Aorta (tissue), 5 donors: ENCODE results near the gene NUDC. TPM values are rescaled to one million over a fixed set of nuclear protein-coding genes. Genes with fewer than 3 reads are reported as not detected.
"Not testable (repeated sequence)": the region's sequence is repeated elsewhere in the genome, so short reads cannot be mapped to it uniquely, and the experiment has no call there.

Source experiments
- ATAC-seq: fragments of 200-7000 bp; cut with Tn5 transposase; one replicate; pipeline ENCODE4 v1.9.1; 2022; ENCODE audit warnings: moderate library complexity; ENCODE audit not compliant: low FRiP score
- DNase-seq, 2 donors: peaks; one replicate each; pipeline ENCODE4 v3.0.0-alpha.2; 2020
- H3K27ac ChIP-seq, 2 donors: one replicate each; pipeline ENCODE4 v1.5.1; 2013; ENCODE audit warnings: low read length in 2 of 2, mild to moderate bottlenecking in 2 of 2, moderate library complexity in 2 of 2, control low read depth in 1 of 2, inconsistent platforms in 1 of 2, low read depth in 1 of 2
- H3K27me3 ChIP-seq, 2 donors: one replicate each; pipeline ENCODE4 v1.6.1; 2013; ENCODE audit warnings: control low read depth in 1 of 2, low read length in 1 of 2, mild to moderate bottlenecking in 1 of 2, moderate library complexity in 1 of 2; ENCODE audit not compliant: insufficient read depth in 2 of 2, control insufficient read depth in 1 of 2
- H3K36me3 ChIP-seq, 2 donors: one replicate each; pipeline ENCODE4 v1.6.1; 2013; ENCODE audit warnings: control low read depth in 1 of 2, low read length in 1 of 2, mild to moderate bottlenecking in 1 of 2; ENCODE audit not compliant: insufficient read depth in 2 of 2, control insufficient read depth in 1 of 2
- H3K4me1 ChIP-seq, 2 donors: one replicate each; pipeline ENCODE4 v1.6.1; 2013; ENCODE audit warnings: low read length in 2 of 2, control low read depth in 1 of 2, mild to moderate bottlenecking in 1 of 2, moderate library complexity in 1 of 2; ENCODE audit not compliant: insufficient read depth in 2 of 2, control insufficient read depth in 1 of 2
- H3K4me3 ChIP-seq, 2 donors: one replicate each; pipeline ENCODE4 v1.5.1; 2013; ENCODE audit warnings: low read length in 2 of 2, control low read depth in 1 of 2, mild to moderate bottlenecking in 1 of 2
- H3K9me3 ChIP-seq: one replicate; pipeline ENCODE4 v1.6.1; 2013; ENCODE audit warnings: mild to moderate bottlenecking, low read length; ENCODE audit not compliant: control insufficient read depth
- WGBS, 2 donors: extraction: QIAGEN DNeasy Blood & Tissue Kit; methylation state at CpG; one replicate each; pipeline ENCODE4 v1.1.7; 2013; 5-methylcytosine and 5-hydroxymethylcytosine counted together
- intact Hi-C, 2 donors: fragments of 100-400 bp; cut with DNase I; formaldehyde crosslinking; loops; one replicate each; pipeline versions ENCODE4 v1.14.2 to v1.15.0; 2022
- long read RNA-seq, 2 donors: library from polyadenylated mRNA; unstranded; transcript quantifications; one replicate each; pipeline ENCODE4 v2.0.0, GENCODE V29; 2020 to 2021
- polyA plus RNA-seq, 2 donors: library from polyadenylated mRNA; stranded (reverse); fragments of 200-250 nt; gene quantifications; one replicate each; pipeline ENCODE4 v1.2.3, GENCODE V29; 2013
- total RNA-seq, 2 donors: library from RNA; stranded (reverse); fragmentation: NEBNext Ultra II Directional; extraction: Animal tissue kit (Norgen Biotek cat#: 25700); gene quantifications; one replicate each; pipeline ENCODE4 v1.2.1, GENCODE V29; 2021
- donor health status: healthy with polysubstance abuse.
- donor health status: Bipolar disorder and iron deficiency.
- donor health status: DM: no; HTN: no; CAD: no.
- donor health status: DM: no; HTN: no; CAD: no.
- donor health status: DM: yes; HTN: yes; CAD: no.

Gene NUDC
- 10 to 100 TPM; 44.9 to 49.9 TPM for total RNA-seq
- 10 to 100 TPM; 62.7 to 79.8 TPM for polyA plus RNA-seq
- long read RNA-seq, donor 1, transcript NUDC-201 (9 exons, 1,800 nt) = major isoform, 814 of 875 reads
- long read RNA-seq, donor 1, partial matches to known transcripts = 10 of 875 reads
- long read RNA-seq, donor 1, other reads (novel, unspliced or antisense) = 51 of 875 reads
- long read RNA-seq, donor 2, transcript NUDC-201 (9 exons, 1,800 nt) = major isoform, 84 of 93 reads
- long read RNA-seq, donor 2, partial matches to known transcripts = 4 of 93 reads
- long read RNA-seq, donor 2, other reads (novel, unspliced or antisense) = 4 of 93 reads

GRCh38 chr1:26921540-26922430 lies at the start of gene NUDC:
Gene NUDC, plus strand, starts transcription at chr1:26921743. Its CDS starts 106 bp downstream, at chr1:26921849.
- H3K36me3 ChIP-seq = no peaks in the 10 kb centered on the region
- peak within 1 kb of the TSS in 1 of 2 donors; percentile 71 for H3K27ac ChIP-seq
- intact Hi-C loops = no loop called here
- DNase-seq = peak; percentile 98 to 99
- peak; percentile 99 for ATAC-seq
- peak within 1 kb of the TSS; percentile 66 to 83 for H3K4me3 ChIP-seq
- H3K9me3 ChIP-seq = no peaks in the 10 kb centered on the region
- 1% methylated on average over 78 to 83 of the region's 83 CpGs for WGBS, 2 donors
- peaks cover 0 to 5% of the 10 kb centered on the region in 2 donors for H3K4me1 ChIP-seq
- no peaks in the 10 kb centered on the region for H3K27me3 ChIP-seq

DNA sequence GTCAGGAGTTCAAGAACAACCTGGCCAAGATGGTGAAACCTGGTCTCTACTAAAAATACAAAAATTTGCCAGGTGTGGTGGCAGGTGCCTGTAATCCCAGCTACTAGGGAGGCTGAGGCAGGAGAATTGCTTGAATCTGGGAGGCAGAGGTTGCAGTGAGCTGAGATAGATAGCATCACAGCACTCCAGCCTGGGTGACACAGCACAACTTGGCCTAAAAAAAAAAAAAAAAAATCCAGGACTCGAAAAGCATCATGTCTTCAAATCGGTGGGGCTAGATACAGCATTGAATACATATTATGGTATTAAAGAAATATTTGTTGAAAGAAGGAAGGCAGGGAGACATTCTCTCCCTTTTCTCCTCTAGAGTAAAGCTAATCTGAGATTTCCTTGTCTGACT lies 48.4 kb upstream of the NUDC start:
- 72 to 80% methylated on average over 2 of the region's 2 CpGs for WGBS, 2 donors
- H3K27ac ChIP-seq, H3K4me1 ChIP-seq, H3K36me3 ChIP-seq, H3K4me3 ChIP-seq, H3K9me3 ChIP-seq, DNase-seq, ATAC-seq, H3K27me3 ChIP-seq: not testable (repeated sequence)
- intact Hi-C loops = loop anchor here in 1 of 2 donors (10.0 kb wide), 1 partner anchor 58 kb away; no protein-coding TSS in a partner anchor

- intact Hi-C loops = loop anchor here (5.0 to 10.0 kb wide), 2 partner anchors 60 to 63 kb away; no protein-coding TSS in a partner anchor
- no peaks in the 10 kb centered on the region for H3K4me1 ChIP-seq
- no peaks in the 10 kb centered on the region for H3K9me3 ChIP-seq
- H3K27ac ChIP-seq = no peak overlapping the region
- H3K27me3 ChIP-seq = no peaks in the 10 kb centered on the region
- peaks cover 0 to 6% of the 10 kb centered on the region in 2 donors for H3K36me3 ChIP-seq
- ATAC-seq (no peak), DNase-seq (no peak)
- H3K4me3 ChIP-seq = no peak overlapping the region
- WGBS, 2 donors = 65 to 71% methylated on average over 4 of the region's 4 CpGs
Measured at GRCh38 chr1:26874896-26875295, 46.6 kb upstream of the NUDC start.

- DNase-seq (no peak), ATAC-seq (no peak)
- no peaks in the 10 kb centered on the region for H3K9me3 ChIP-seq
- H3K4me1 ChIP-seq = no peaks in the 10 kb centered on the region
- H3K27me3 ChIP-seq = no peaks in the 10 kb centered on the region
- no peak overlapping the region for H3K4me3 ChIP-seq
- H3K27ac ChIP-seq = no peak overlapping the region
- intact Hi-C loops = loop anchor here (5.0 to 10.0 kb wide), 2 partner anchors 63 to 65 kb away; no protein-coding TSS in a partner anchor
- peaks cover 6 to 8% of the 10 kb centered on the region in 2 donors for H3K36me3 ChIP-seq
- 58 to 62% methylated on average over 2 of the region's 2 CpGs for WGBS, 2 donors
Measured at GRCh38 chr1:26877326-26877725, 44.2 kb upstream of the NUDC start.

- Histone ChIP-seq H3K4me1 (no peaks in the 10 kb centered on the region), H3K9me3 (no peaks in the 10 kb centered on the region), H3K4me3 (no peak overlapping the region), H3K27me3 (no peaks in the 10 kb centered on the region), H3K27ac (no peak overlapping the region), H3K36me3 (peaks cover 8 to 19% of the 10 kb centered on the region in 2 donors)
- 88 to 90% methylated on average over 4 of the region's 4 CpGs for WGBS, 2 donors
- intact Hi-C loops = loop anchor here (5.0 to 10.0 kb wide), 2 partner anchors 65 to 67 kb away; no protein-coding TSS in a partner anchor
- ATAC-seq (no peak), DNase-seq (no peak)
Measured at GRCh38 chr1:26879793-26880192, 41.8 kb upstream of the NUDC start.

- H3K27ac ChIP-seq, ATAC-seq, DNase-seq, H3K9me3 ChIP-seq, intact Hi-C loops, H3K27me3 ChIP-seq, H3K4me1 ChIP-seq, H3K4me3 ChIP-seq: not testable (repeated sequence)
- H3K36me3 ChIP-seq = peaks cover 10 to 19% of the 10 kb centered on the region in 2 donors
- 78 to 83% methylated on average over 6 of the region's 6 CpGs for WGBS, 2 donors
Measured at GRCh38 chr1:26881611-26882010, 39.9 kb upstream of the NUDC start.

- intact Hi-C loops = no loop called here
- no peak for DNase-seq
- peaks cover 10 to 19% of the 10 kb centered on the region in 2 donors for H3K36me3 ChIP-seq
- WGBS, 2 donors = 81 to 84% methylated on average over 5 of the region's 5 CpGs
- H3K4me3 ChIP-seq = no peak overlapping the region
- no peak overlapping the region for H3K27ac ChIP-seq
- H3K4me1 ChIP-seq = no peaks in the 10 kb centered on the region
- H3K27me3 ChIP-seq = no peaks in the 10 kb centered on the region
- no peak for ATAC-seq
- H3K9me3 ChIP-seq = no peaks in the 10 kb centered on the region
Measured at GRCh38 chr1:26882696-26883463, 38.7 kb upstream of the NUDC start.

DNA sequence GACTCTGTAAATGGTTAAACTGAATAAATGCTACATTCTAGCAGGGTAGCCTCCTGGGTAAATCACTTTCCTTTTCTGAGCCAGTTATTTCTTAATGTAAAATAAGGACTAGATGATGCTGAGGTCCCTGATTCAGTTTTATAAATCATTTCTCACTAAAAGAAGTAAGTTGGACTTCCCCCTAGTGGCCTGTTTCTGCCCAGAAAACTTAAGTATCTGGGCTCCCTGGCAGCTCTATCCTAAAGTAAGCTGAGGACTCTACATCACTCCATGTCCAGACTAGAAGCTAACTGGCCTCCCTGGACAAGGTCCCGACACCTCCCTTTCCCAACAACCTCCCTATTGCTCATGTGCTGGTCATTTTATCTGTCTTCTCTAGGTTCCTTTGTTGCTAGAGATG lies 34.4 kb upstream of the NUDC start:
- no peak for DNase-seq
- H3K36me3 ChIP-seq = peaks cover 12% of the 10 kb centered on the region in 2 donors
- intact Hi-C loops = no loop called here
- no peak overlapping the region for H3K27ac ChIP-seq
- no peak overlapping the region for H3K4me3 ChIP-seq
- H3K9me3 ChIP-seq = no peaks in the 10 kb centered on the region
- no peaks in the 10 kb centered on the region for H3K27me3 ChIP-seq
- no peak for ATAC-seq
- WGBS, 2 donors = 67 to 68% methylated on average over 1 of the region's 1 CpG
- H3K4me1 ChIP-seq = peaks cover 0 to 2% of the 10 kb centered on the region in 2 donors
